HEK293T (cell line): Measurements from ENCODE around the gene NPAS3.

Source experiments
- ARNT ChIP-seq: fragments of 450-650 bp; IDR thresholded peaks from 2 replicates; pipeline ENCODE4 v1.6.1; 2017; ENCODE audit warnings: mild to moderate bottlenecking
- BHLHE40 ChIP-seq: fragments of 450-650 bp; IDR thresholded peaks from 2 replicates; pipeline ENCODE4 v1.6.1; 2016; ENCODE audit warnings: mild to moderate bottlenecking, moderate library complexity, borderline replicate concordance
- ELF4 ChIP-seq: fragments of 450-650 bp; IDR thresholded peaks from 2 replicates; pipeline ENCODE4 v1.6.1; 2017; ENCODE audit warnings: antibody characterized with exemption
- FOXA1 ChIP-seq: fragments of 450-650 bp; IDR thresholded peaks from 2 replicates; pipeline ENCODE4 v1.6.1; 2016; ENCODE audit warnings: mild to moderate bottlenecking
- FOXK2 ChIP-seq: fragments of 450-650 bp; IDR thresholded peaks from 2 replicates; pipeline ENCODE4 v1.6.1; 2016; ENCODE audit warnings: mild to moderate bottlenecking
- FOXM1 ChIP-seq: fragments of 450-650 bp; IDR thresholded peaks from 2 replicates; pipeline ENCODE4 v1.6.1; 2017; ENCODE audit warnings: mild to moderate bottlenecking, borderline replicate concordance
- HDGF ChIP-seq: fragments of 450-650 bp; IDR thresholded peaks from 2 replicates; pipeline ENCODE4 v1.6.1; 2017; ENCODE audit warnings: antibody characterized with exemption, borderline replicate concordance
- SP1 ChIP-seq: fragments of 450-650 bp; IDR thresholded peaks from 2 replicates; pipeline ENCODE4 v1.6.1; 2017
- SUZ12 ChIP-seq: fragments of 450-650 bp; IDR thresholded peaks from 2 replicates; pipeline ENCODE4 v1.6.1; 2016; ENCODE audit warnings: mild to moderate bottlenecking
- TF ChIP-seq, protein P1 (sequence below): fragments of 450-650 bp; IDR thresholded peaks from 2 replicates; pipeline ENCODE4 v1.6.1; 2016

DNA sequence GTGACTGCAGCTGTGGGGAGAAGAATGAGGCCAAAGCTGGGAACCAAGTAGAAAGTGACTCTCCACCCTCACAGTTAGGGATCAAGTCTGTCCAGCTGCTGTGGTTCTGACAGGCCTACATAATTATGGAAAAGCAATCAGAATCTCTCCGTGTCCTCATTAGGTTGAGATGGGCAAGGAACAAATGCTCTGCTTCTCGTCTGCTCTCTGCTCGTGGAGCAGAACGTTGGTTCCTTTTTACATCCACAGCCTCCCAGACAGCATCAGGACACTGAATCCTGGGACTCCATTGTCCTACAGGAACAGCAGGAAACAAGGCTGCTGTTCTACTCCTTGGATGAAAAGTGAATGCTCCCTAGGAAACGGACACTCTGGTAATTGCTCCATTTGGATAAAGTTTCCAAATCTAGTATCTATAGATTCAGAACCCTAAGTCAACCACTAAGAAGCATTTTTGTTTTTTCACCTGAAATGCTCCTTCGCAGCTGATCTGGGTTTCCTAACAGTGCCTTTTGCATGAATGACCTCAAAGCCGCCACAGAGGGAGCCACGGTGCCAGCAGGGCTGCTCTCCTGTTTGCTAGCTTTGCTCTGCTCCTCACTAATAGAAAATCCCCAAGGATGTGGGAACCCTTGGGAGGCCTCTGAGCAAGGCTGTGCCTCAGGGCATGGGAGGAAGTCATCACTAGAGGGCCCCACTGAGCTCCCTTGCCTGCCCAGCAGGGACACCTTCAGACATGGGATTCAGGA is 910.2 kb downstream of the NPAS3 start:
- TF ChIP-seq SP1 (no peak), FOXK2 (no peak), BHLHE40 (no peak), ELF4 (no peak), ARNT (no peak), FOXA1 (no peak), HDGF (no peak), FOXM1 (no peak), SUZ12 (no peak)
- TF ChIP-seq, protein P1, sequence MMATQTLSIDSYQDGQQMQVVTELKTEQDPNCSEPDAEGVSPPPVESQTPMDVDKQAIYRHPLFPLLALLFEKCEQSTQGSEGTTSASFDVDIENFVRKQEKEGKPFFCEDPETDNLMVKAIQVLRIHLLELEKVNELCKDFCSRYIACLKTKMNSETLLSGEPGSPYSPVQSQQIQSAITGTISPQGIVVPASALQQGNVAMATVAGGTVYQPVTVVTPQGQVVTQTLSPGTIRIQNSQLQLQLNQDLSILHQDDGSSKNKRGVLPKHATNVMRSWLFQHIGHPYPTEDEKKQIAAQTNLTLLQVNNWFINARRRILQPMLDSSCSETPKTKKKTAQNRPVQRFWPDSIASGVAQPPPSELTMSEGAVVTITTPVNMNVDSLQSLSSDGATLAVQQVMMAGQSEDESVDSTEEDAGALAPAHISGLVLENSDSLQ, result no peak
